GM19035 (cell line): ENCODE data around the gene ZBTB46.
A peak's percentile ranks its signal among the peaks of the same experiment; 100 is the strongest.

Source experiments
- ATAC-seq: cut with Tn5 transposase; IDR thresholded peaks from one replicate; pipeline ENCODE4 v1.9.1; 2021; ENCODE audit not compliant: unreplicated experiment

The ZBTB46 gene

GRCh38 chr20:63707558-63708300 lies 123.3 kb downstream of the ZBTB46 start, which contains the start of the genes ARFRP1 and ZGPAT:
Gene ARFRP1 (minus strand): TSS chr20:63707976. CDS start chr20:63707091, 885 bp downstream.
Gene ZGPAT (plus strand): TSS chr20:63708039. CDS start chr20:63708581, 542 bp downstream.
- peak; percentile 68 for ATAC-seq

GRCh38 chr20:63706852-63707557 lies 124.1 kb downstream of the ZBTB46 start:
- peak; percentile 33 for ATAC-seq

GRCh38 chr20:63706027-63706695 lies 124.9 kb downstream of the ZBTB46 start:
- no peak for ATAC-seq

- no peak for ATAC-seq
Observed at GRCh38 chr20:63705232-63706026, 125.6 kb downstream of the ZBTB46 start.

GRCh38 chr20:63704749-63705117 lies 126.3 kb downstream of the ZBTB46 start:
- ATAC-seq = no peak

- ATAC-seq = no peak
Observed at GRCh38 chr20:63703976-63704748, 126.9 kb downstream of the ZBTB46 start.

- no peak for ATAC-seq
Observed at GRCh38 chr20:63703471-63703975, 127.5 kb downstream of the ZBTB46 start.

GRCh38 chr20:63702751-63703470 lies 128.2 kb downstream of the ZBTB46 start:
- ATAC-seq = no peak

- no peak for ATAC-seq
Observed at GRCh38 chr20:63702036-63702665, 128.9 kb downstream of the ZBTB46 start.

- ATAC-seq = no peak
Observed at GRCh38 chr20:63701329-63702035, 129.6 kb downstream of the ZBTB46 start.

- no peak for ATAC-seq
Observed at GRCh38 chr20:63701051-63701328, 130.1 kb downstream of the ZBTB46 start.

- ATAC-seq = no peak
Observed at GRCh38 chr20:63700199-63701050, 130.6 kb downstream of the ZBTB46 start.

- ATAC-seq = no peak
Observed at GRCh38 chr20:63699466-63700198, 131.4 kb downstream of the ZBTB46 start.

GRCh38 chr20:63698739-63699465 lies 132.2 kb downstream of the ZBTB46 start:
- no peak for ATAC-seq

GRCh38 chr20:63697868-63698545 lies 133.1 kb downstream of the ZBTB46 start:
- ATAC-seq = no peak
